Upper lobe of left lung (tissue), 4 donors: ENCODE measurements around the gene CD300LB.

Experiments used
- POLR2A ChIP-seq, 4 donors: fragments of 450-650 bp; IDR thresholded peaks; one replicate each; pipeline ENCODE4 v1.5.1; 2016 to 2017; ENCODE audit warnings: antibody characterized with exemption in 4 of 4, mild to moderate bottlenecking in 2 of 4
- POLR2AphosphoS5 ChIP-seq, 2 donors: sonication (generic); formaldehyde crosslinking; IDR thresholded peaks; one replicate each; pipeline ENCODE4 v1.5.1; 2017; ENCODE audit warnings: antibody characterized with exemption in 2 of 2
- TF ChIP-seq, protein P1 (sequence below), 6 experiments: fragments of 450-650 bp in 4 of 6; fragments of 200-600 bp in 2 of 6; sonication (generic) in 2 of 6; IDR thresholded peaks; one replicate each; pipeline ENCODE4 v1.5.1; 2016 to 2019; ENCODE audit warnings: antibody characterized with exemption in 6 of 6

DNA sequence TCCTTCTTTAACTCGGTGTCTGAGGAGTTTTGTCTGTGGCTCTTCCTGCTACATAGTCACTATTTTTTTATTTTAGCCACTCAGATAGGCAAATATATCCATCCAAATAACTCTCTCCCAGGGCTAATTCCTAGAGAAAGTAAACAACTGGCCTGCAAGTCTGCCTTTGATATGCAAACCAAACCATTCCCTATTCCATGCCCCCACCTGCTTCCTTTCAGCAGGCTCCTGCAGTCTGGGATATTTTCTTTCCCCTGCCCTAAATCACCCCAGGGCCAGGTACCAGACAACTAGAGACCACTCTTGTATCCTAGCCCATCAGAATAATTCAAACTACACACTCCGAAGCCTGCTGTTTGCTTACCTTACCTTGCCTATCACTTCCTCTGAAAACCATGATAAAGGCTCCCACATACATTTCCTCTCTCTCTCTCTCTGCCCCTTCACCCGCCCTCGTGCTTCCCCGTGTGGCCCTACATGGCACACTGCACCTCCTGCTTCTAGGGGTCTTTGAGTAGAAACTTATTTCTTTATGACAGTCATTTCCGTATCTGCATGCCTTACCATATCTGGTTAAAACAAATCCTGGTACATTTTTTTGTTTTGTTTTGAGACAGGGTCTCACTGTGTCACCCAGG lies 27.7 kb upstream of the CD300LB start:
- TF ChIP-seq, protein P1, sequence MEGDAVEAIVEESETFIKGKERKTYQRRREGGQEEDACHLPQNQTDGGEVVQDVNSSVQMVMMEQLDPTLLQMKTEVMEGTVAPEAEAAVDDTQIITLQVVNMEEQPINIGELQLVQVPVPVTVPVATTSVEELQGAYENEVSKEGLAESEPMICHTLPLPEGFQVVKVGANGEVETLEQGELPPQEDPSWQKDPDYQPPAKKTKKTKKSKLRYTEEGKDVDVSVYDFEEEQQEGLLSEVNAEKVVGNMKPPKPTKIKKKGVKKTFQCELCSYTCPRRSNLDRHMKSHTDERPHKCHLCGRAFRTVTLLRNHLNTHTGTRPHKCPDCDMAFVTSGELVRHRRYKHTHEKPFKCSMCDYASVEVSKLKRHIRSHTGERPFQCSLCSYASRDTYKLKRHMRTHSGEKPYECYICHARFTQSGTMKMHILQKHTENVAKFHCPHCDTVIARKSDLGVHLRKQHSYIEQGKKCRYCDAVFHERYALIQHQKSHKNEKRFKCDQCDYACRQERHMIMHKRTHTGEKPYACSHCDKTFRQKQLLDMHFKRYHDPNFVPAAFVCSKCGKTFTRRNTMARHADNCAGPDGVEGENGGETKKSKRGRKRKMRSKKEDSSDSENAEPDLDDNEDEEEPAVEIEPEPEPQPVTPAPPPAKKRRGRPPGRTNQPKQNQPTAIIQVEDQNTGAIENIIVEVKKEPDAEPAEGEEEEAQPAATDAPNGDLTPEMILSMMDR (IDR thresholded peaks at IDR 0.05) = no peak
- TF ChIP-seq POLR2A (IDR thresholded peaks at IDR 0.05) (no peak), POLR2AphosphoS5 (IDR thresholded peaks at IDR 0.05) (no peak)
